HG03469 (cell line): ENCODE measurements around the gene TNRC6A.
"Not testable (repeated sequence)": the region's sequence is repeated elsewhere in the genome, so short reads cannot be mapped to it uniquely, and the experiment has no call there.

ENCODE experiments used
- ATAC-seq: cut with Tn5 transposase; IDR thresholded peaks from one replicate; pipeline ENCODE4 v1.9.1; 2021; ENCODE audit warnings: mild to moderate bottlenecking, moderate library complexity, moderate number of reproducible peaks; ENCODE audit not compliant: unreplicated experiment

TNRC6A gene

GRCh38 chr16:24841291-24841690 lies 111.8 kb downstream of the TNRC6A start:
- no peak for ATAC-seq

GRCh38 chr16:24844101-24845030 lies 114.9 kb downstream of the TNRC6A start:
- ATAC-seq = no peak

- not testable (repeated sequence) for ATAC-seq
These were observed 115.5 kb downstream of the TNRC6A start for GRCh38 chr16:24845031-24845365.

GRCh38 chr16:24845726-24846547 lies 116.5 kb downstream of the TNRC6A start, which contains the start of gene SLC5A11:
TSS of gene SLC5A11 (plus strand) at chr16:24845963. CDS start at chr16:24858644, 12,681 bp downstream.
- ATAC-seq = no peak

- ATAC-seq = no peak
These were observed 117.3 kb downstream of the TNRC6A start for GRCh38 chr16:24846548-24847357.

- ATAC-seq = no peak
These were observed 117.9 kb downstream of the TNRC6A start for GRCh38 chr16:24847358-24847664.

- no peak for ATAC-seq
These were observed 118.6 kb downstream of the TNRC6A start for GRCh38 chr16:24848065-24848464.

- no peak for ATAC-seq
These were observed 120.2 kb downstream of the TNRC6A start for GRCh38 chr16:24849641-24850040.

GRCh38 chr16:24850289-24850938 lies 121.0 kb downstream of the TNRC6A start:
- no peak for ATAC-seq

GRCh38 chr16:24851700-24852099 lies 122.2 kb downstream of the TNRC6A start:
- no peak for ATAC-seq

- no peak for ATAC-seq
These were observed 122.8 kb downstream of the TNRC6A start for GRCh38 chr16:24852281-24852721.

GRCh38 chr16:24853169-24853824 lies 123.8 kb downstream of the TNRC6A start:
- ATAC-seq = no peak

- no peak for ATAC-seq
These were observed 124.4 kb downstream of the TNRC6A start for GRCh38 chr16:24853830-24854229.

GRCh38 chr16:24854607-24855171 lies 125.2 kb downstream of the TNRC6A start:
- ATAC-seq = no peak

- ATAC-seq = no peak
These were observed 126.2 kb downstream of the TNRC6A start for GRCh38 chr16:24855678-24856077.

GRCh38 chr16:24856871-24857270 lies 127.4 kb downstream of the TNRC6A start:
- ATAC-seq = not testable (repeated sequence)

GRCh38 chr16:24858219-24859041 lies 129.0 kb downstream of the TNRC6A start:
- no peak for ATAC-seq

GRCh38 chr16:24861461-24861860 lies 132.0 kb downstream of the TNRC6A start:
- ATAC-seq = no peak
